Measurements from ENCODE around the gene ANKRD22.

ANKRD22 gene

GRCh38 chr10:88890681-88891381, 39.2 kb upstream of the ANKRD22 start:
- TF ChIP-seq SIN3A (IDR thresholded peaks at IDR 0.05; ENCODE audit: borderline replicate concordance, insufficient read depth, low read length) = no peak
- no peak for TF ChIP-seq POLR2AphosphoS5 (IDR thresholded peaks at IDR 0.05; ENCODE audit: low read depth, low read length)
- TF ChIP-seq TAF1 (IDR thresholded peaks at IDR 0.05; ENCODE audit: borderline replicate concordance, insufficient read depth, low read length) = no peak
- no peak for TF ChIP-seq FOXP2 (optimal IDR thresholded peaks at IDR 0.05; ENCODE audit: borderline replicate concordance, extremely low read depth, extremely low read length, insufficient read depth)
- no peak for TF ChIP-seq REST (IDR thresholded peaks at IDR 0.05; ENCODE audit: insufficient read depth in 1 of 2, low read depth in 2 of 2, low read length in 2 of 2)

- no peak for TF ChIP-seq FOXP2 (optimal IDR thresholded peaks at IDR 0.05; ENCODE audit: borderline replicate concordance, extremely low read depth, extremely low read length, insufficient read depth)
- TF ChIP-seq POLR2AphosphoS5 (IDR thresholded peaks at IDR 0.05; ENCODE audit: low read depth, low read length) = no peak
- TF ChIP-seq REST (IDR thresholded peaks at IDR 0.05; ENCODE audit: insufficient read depth in 1 of 2, low read depth in 2 of 2, low read length in 2 of 2) = no peak
- no peak for TF ChIP-seq TAF1 (IDR thresholded peaks at IDR 0.05; ENCODE audit: borderline replicate concordance, insufficient read depth, low read length)
- TF ChIP-seq SIN3A (IDR thresholded peaks at IDR 0.05; ENCODE audit: borderline replicate concordance, insufficient read depth, low read length) = no peak
These were observed 38.1 kb upstream of the ANKRD22 start for GRCh38 chr10:88889559-88890337.

GRCh38 chr10:88888810-88889445, 37.3 kb upstream of the ANKRD22 start:
- no peak for TF ChIP-seq REST (IDR thresholded peaks at IDR 0.05; ENCODE audit: insufficient read depth in 1 of 2, low read depth in 2 of 2, low read length in 2 of 2)
- TF ChIP-seq FOXP2 (optimal IDR thresholded peaks at IDR 0.05; ENCODE audit: borderline replicate concordance, extremely low read depth, extremely low read length, insufficient read depth) = no peak
- no peak for TF ChIP-seq TAF1 (IDR thresholded peaks at IDR 0.05; ENCODE audit: borderline replicate concordance, insufficient read depth, low read length)
- no peak for TF ChIP-seq POLR2AphosphoS5 (IDR thresholded peaks at IDR 0.05; ENCODE audit: low read depth, low read length)
- TF ChIP-seq SIN3A (IDR thresholded peaks at IDR 0.05; ENCODE audit: borderline replicate concordance, insufficient read depth, low read length) = no peak

- no peak for TF ChIP-seq FOXP2 (optimal IDR thresholded peaks at IDR 0.05; ENCODE audit: borderline replicate concordance, extremely low read depth, extremely low read length, insufficient read depth)
- TF ChIP-seq REST (IDR thresholded peaks at IDR 0.05; ENCODE audit: insufficient read depth in 1 of 2, low read depth in 2 of 2, low read length in 2 of 2) = no peak
- no peak for TF ChIP-seq TAF1 (IDR thresholded peaks at IDR 0.05; ENCODE audit: borderline replicate concordance, insufficient read depth, low read length)
- TF ChIP-seq SIN3A (IDR thresholded peaks at IDR 0.05; ENCODE audit: borderline replicate concordance, insufficient read depth, low read length) = no peak
- TF ChIP-seq POLR2AphosphoS5 (IDR thresholded peaks at IDR 0.05; ENCODE audit: low read depth, low read length) = no peak
These were observed 34.9 kb upstream of the ANKRD22 start for GRCh38 chr10:88886557-88886956.

Data from PFSK-1 (cell line).